Esophagus (tissue), 2 donors: ENCODE results near the gene ARTN. TPM values are rescaled to one million over a fixed set of nuclear protein-coding genes. Genes with fewer than 3 reads are reported as not detected.

Experiments used
- H3K27ac ChIP-seq, 2 donors: one replicate each; pipeline ENCODE4 v1.5.1; 2013; ENCODE audit warnings: low read depth in 2 of 2, mild to moderate bottlenecking in 2 of 2, inconsistent platforms in 1 of 2, low read length in 1 of 2, moderate library complexity in 1 of 2
- H3K27me3 ChIP-seq, 2 donors: one replicate each; pipeline ENCODE4 v1.6.1; 2013; ENCODE audit warnings: low read length in 2 of 2, control low read depth in 1 of 2, mild to moderate bottlenecking in 1 of 2; ENCODE audit not compliant: insufficient read depth in 2 of 2, control insufficient read depth in 1 of 2
- H3K36me3 ChIP-seq, 2 donors: one replicate each; pipeline ENCODE4 v1.6.1; 2013; ENCODE audit warnings: low read length in 1 of 2; ENCODE audit not compliant: control insufficient read depth in 2 of 2, insufficient read depth in 2 of 2
- H3K4me1 ChIP-seq, 2 donors: one replicate each; pipeline ENCODE4 v1.6.1; 2013; ENCODE audit warnings: low read length in 1 of 2; ENCODE audit not compliant: control insufficient read depth in 2 of 2, insufficient read depth in 2 of 2
- H3K4me3 ChIP-seq, 2 donors: one replicate each; pipeline ENCODE4 v1.5.1; 2013; ENCODE audit warnings: low read length in 2 of 2, mild to moderate bottlenecking in 2 of 2, low read depth in 1 of 2, moderate library complexity in 1 of 2
- H3K9me3 ChIP-seq, 2 donors: one replicate each; pipeline ENCODE4 v1.6.1; 2013; ENCODE audit warnings: mild to moderate bottlenecking in 2 of 2, low read depth in 1 of 2, low read length in 1 of 2, moderate library complexity in 1 of 2; ENCODE audit not compliant: control insufficient read depth in 2 of 2, insufficient read depth in 1 of 2
- WGBS, 2 donors: extraction: QIAGEN DNeasy Blood & Tissue Kit; methylation state at CpG; one replicate each; pipeline ENCODE4 v1.1.7; 2013; 5-methylcytosine and 5-hydroxymethylcytosine counted together
- polyA plus RNA-seq, 2 donors: library from polyadenylated mRNA; stranded (reverse); fragments of 200-250 nt; gene quantifications; one replicate each; pipeline ENCODE4 v1.2.3, GENCODE V29; 2013
- donor health status: healthy with polysubstance abuse.
- donor health status: Bipolar disorder and iron deficiency.

ARTN gene
- polyA plus RNA-seq, 2 donors, result 1.8 to 2.6 TPM

GRCh38 chr1:43975249-43975961 is 41.8 kb downstream of the ARTN start:
- H3K9me3 ChIP-seq, result no peaks in the 10 kb centered on the region
- H3K27me3 ChIP-seq, result no peaks in the 10 kb centered on the region
- H3K4me1 ChIP-seq, result peaks cover 16 to 35% of the 10 kb centered on the region in 2 donors
- H3K27ac ChIP-seq, result peak overlapping the region; percentile 91 to 97
- H3K4me3 ChIP-seq, result peak overlapping the region; percentile 72 to 92
- 1 to 3% methylated on average over 31 to 34 of the region's 34 CpGs for WGBS, 2 donors
- peaks cover 5 to 24% of the 10 kb centered on the region in 2 donors for H3K36me3 ChIP-seq

GRCh38 chr1:43976045-43976444 is 42.4 kb downstream of the ARTN start:
- Histone ChIP-seq H3K27ac (peak overlapping the region in 1 of 2 donors; percentile 10), H3K9me3 (no peaks in the 10 kb centered on the region), H3K4me3 (peak overlapping the region; percentile 72 to 92), H3K36me3 (peaks cover 5 to 24% of the 10 kb centered on the region in 2 donors), H3K4me1 (peaks cover 16 to 35% of the 10 kb centered on the region in 2 donors), H3K27me3 (no peaks in the 10 kb centered on the region)
- 77 to 81% methylated on average over 4 of the region's 4 CpGs for WGBS, 2 donors

GRCh38 chr1:43976890-43977289 is 43.3 kb downstream of the ARTN start:
- H3K27ac ChIP-seq, result no peak overlapping the region
- H3K9me3 ChIP-seq, result no peaks in the 10 kb centered on the region
- H3K27me3 ChIP-seq, result no peaks in the 10 kb centered on the region
- peaks cover 5 to 25% of the 10 kb centered on the region in 2 donors for H3K36me3 ChIP-seq
- peaks cover 18 to 40% of the 10 kb centered on the region in 2 donors for H3K4me1 ChIP-seq
- WGBS, 2 donors, result 89 to 93% methylated on average over 8 of the region's 8 CpGs
- no peak overlapping the region for H3K4me3 ChIP-seq

GRCh38 chr1:43977376-43978263 is 44.0 kb downstream of the ARTN start:
- Histone ChIP-seq H3K27me3 (no peaks in the 10 kb centered on the region), H3K27ac (no peak overlapping the region), H3K4me3 (no peak overlapping the region), H3K36me3 (peaks cover 5 to 21% of the 10 kb centered on the region in 2 donors), H3K4me1 (peaks cover 18 to 44% of the 10 kb centered on the region in 2 donors), H3K9me3 (no peaks in the 10 kb centered on the region)
- 82 to 93% methylated on average over 9 of the region's 9 CpGs for WGBS, 2 donors

- no peaks in the 10 kb centered on the region for H3K27me3 ChIP-seq
- no peak overlapping the region for H3K4me3 ChIP-seq
- H3K27ac ChIP-seq, result no peak overlapping the region
- peaks cover 5 to 19% of the 10 kb centered on the region in 2 donors for H3K36me3 ChIP-seq
- H3K9me3 ChIP-seq, result no peaks in the 10 kb centered on the region
- H3K4me1 ChIP-seq, result peaks cover 18 to 45% of the 10 kb centered on the region in 2 donors
- WGBS, 2 donors, result 55 to 73% methylated on average over 5 of the region's 5 CpGs
Measured at GRCh38 chr1:43978264-43978550, 44.6 kb downstream of the ARTN start.

GRCh38 chr1:43978551-43979260 is 45.1 kb downstream of the ARTN start, which contains the start of gene B4GALT2:
Gene B4GALT2, plus strand, starts transcription at chr1:43979210. Its CDS starts 1,951 bp downstream, at chr1:43981161.
- peaks cover 5 to 20% of the 10 kb centered on the region in 2 donors for H3K36me3 ChIP-seq
- H3K27me3 ChIP-seq, result no peaks in the 10 kb centered on the region
- peaks cover 18 to 45% of the 10 kb centered on the region in 2 donors for H3K4me1 ChIP-seq
- peak within 1 kb of the TSS; percentile 57 to 85 for H3K27ac ChIP-seq
- peak within 1 kb of the TSS; percentile 60 to 74 for H3K4me3 ChIP-seq
- no peaks in the 10 kb centered on the region for H3K9me3 ChIP-seq
- 5 to 10% methylated on average over 29 to 54 of the region's 54 CpGs for WGBS, 2 donors

GRCh38 chr1:43979261-43979527 is 45.6 kb downstream of the ARTN start:
- 0 to 1% methylated on average over 6 to 45 of the region's 45 CpGs for WGBS, 2 donors
- Histone ChIP-seq H3K9me3 (no peaks in the 10 kb centered on the region), H3K4me3 (peak overlapping the region; percentile 57 to 74), H3K36me3 (peaks cover 5 to 23% of the 10 kb centered on the region in 2 donors), H3K4me1 (peaks cover 18 to 45% of the 10 kb centered on the region in 2 donors), H3K27me3 (no peaks in the 10 kb centered on the region), H3K27ac (peak overlapping the region; percentile 43 to 57)

- 2% methylated on average over 36 to 45 of the region's 45 CpGs for WGBS, 2 donors
- H3K9me3 ChIP-seq, result no peaks in the 10 kb centered on the region
- H3K4me3 ChIP-seq, result peak overlapping the region; percentile 57 to 74
- H3K27ac ChIP-seq, result peak overlapping the region; percentile 57 to 85
- peaks cover 18 to 45% of the 10 kb centered on the region in 2 donors for H3K4me1 ChIP-seq
- H3K36me3 ChIP-seq, result peaks cover 6 to 27% of the 10 kb centered on the region in 2 donors
- no peaks in the 10 kb centered on the region for H3K27me3 ChIP-seq
Measured at GRCh38 chr1:43979528-43980254, 46.1 kb downstream of the ARTN start.
